Activated naive CD4-positive, alpha-beta T cell treated with anti-CD3 and anti-CD28 coated beads, Interleukin-2, amount 50 U/mL, for 16 hours (primary cell): ENCODE measurements around the gene VPS37C.

Source experiments
- DNase-seq: peaks from one replicate; pipeline ENCODE4 v3.0.0-alpha.2; 2020

The VPS37C gene

DNA sequence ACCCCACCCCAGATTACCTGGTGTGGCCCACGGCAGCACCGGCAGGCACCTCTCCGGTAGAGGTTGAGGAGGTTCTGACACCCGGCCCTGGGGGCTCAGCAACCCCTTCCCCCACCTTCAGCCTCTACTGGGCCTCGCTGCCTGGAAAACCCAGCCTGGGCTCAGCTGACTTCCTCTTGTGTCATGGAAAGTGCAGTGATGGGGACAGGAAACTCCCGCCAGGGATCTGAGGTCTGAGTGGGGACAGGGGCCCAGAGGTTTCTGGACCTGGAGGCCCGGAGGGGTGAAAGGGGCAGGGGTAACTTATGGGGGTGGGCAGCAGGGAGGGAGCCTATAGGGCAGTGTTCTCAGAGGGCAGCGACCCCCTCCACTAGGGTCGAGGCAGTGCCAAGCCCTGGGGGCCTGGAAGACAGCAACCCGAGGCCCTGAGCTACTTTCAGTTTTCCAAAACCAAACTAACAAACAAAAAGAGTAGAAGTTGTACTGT lies 68.9 kb downstream of the VPS37C start:
- peak; percentile 43 for DNase-seq

DNA sequence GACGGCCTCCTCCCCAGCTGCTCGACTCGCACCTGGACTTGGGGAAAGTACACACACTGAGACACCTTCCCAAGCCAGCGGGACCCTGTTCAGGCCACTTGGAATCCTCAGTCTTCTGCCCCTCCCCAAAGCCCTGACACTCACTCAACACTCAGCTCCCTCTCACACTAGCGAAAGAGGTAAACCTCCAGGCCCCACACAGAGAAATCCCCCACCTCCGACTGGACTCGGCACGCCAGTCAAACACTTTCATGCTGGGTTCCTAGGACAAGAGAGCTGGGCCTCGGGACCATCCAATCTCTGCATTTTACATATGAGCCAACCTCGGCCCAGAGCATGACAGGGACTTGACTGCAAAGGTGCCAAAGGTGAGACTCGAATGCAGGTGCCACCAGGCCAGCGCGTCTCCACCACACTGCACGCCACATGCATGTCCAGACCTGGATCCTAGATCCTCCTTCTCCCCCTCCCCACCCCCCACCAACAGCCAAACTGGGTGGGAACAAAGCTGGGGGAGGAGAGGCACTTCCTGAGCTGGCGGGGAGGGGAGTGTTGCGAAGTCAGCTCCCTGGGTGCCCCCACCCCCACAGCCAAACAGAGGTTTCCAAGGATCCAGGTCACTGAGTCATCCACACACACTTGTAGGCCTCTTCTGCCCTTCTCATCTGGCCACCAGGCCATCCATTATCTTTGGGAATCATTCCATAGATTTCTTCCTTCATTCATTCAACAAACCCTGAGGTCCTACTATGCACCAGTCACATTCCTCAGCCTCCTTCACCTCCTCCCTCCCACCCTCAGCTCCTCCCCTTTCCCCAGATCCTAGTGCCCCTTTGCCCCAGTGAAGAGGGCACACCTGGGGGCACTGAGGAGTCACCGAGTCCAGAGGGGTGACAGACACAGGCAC lies 69.6 kb downstream of the VPS37C start:
- peak; percentile 44 for DNase-seq

DNA sequence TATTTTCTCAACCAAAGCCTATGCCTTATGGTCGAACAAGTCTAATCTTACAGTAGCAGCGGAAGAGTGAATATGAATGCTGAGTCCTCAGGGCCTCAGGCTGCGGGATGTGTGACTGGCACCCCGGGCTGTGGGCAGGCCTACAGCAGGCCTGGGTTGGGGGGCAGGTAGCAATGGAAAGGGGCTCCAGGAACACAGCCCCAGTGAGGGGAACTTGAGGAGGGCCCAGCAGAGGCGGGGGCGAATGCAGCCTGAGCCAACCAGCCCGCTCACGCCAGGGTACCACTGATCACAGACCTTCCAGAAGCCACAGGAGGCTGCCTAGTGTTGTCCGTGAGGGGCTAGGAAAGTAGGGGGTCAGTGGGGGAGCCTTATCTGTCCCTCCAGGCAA lies 70.2 kb downstream of the VPS37C start:
- DNase-seq: no peak

DNA sequence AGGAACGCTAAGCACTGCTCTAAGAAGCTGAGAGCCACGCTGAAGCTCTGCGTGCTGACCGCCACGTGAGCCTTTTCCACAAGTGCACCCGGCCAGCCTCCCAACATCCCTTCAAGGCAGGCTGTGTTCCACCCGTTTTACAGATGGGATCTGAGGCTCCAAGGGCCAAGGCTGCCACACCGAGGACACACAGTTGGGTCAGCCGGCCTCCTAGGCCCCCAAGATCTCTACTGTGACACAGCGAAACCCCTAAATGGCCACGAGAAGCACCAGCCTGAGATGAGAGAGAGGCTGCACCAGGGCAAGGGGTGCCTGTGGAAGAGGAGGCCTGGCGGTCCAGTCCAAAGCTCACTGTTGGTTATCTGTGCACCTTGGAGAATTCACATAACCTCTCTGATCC lies 70.7 kb downstream of the VPS37C start:
- DNase-seq: no peak

DNA sequence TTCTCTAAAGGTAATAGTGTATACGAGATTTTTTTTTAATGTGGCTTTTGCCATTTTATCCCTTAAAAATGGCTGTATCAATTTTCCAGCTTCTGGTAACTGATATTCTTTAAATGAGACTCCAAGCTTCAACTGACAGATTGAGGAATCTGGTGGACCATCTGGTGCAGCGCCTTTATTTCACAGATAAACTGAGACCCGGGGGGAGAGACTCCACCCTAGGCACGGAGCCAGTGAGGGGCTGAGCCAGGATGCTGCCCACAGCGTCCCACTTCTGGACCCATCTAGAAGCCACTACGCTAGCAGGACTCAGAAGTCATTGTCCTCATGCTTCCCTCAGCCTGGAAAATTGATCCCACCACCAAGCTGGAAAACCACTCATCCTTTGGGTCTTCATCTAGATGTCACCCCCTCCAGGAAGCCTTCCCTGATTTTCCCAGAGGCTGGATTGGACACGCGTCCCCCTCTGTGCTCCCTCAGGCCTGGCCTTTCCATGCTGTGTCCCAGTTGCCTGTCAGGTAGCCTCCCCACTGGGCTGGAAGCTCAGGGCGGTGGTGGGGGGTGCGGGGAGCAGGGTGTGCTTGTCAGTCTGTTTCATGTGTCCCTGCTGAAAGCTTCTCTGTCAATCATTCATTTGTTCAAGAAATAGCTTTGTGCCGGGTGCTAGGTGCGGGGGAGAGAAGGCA lies 71.3 kb downstream of the VPS37C start:
- no peak for DNase-seq

DNA sequence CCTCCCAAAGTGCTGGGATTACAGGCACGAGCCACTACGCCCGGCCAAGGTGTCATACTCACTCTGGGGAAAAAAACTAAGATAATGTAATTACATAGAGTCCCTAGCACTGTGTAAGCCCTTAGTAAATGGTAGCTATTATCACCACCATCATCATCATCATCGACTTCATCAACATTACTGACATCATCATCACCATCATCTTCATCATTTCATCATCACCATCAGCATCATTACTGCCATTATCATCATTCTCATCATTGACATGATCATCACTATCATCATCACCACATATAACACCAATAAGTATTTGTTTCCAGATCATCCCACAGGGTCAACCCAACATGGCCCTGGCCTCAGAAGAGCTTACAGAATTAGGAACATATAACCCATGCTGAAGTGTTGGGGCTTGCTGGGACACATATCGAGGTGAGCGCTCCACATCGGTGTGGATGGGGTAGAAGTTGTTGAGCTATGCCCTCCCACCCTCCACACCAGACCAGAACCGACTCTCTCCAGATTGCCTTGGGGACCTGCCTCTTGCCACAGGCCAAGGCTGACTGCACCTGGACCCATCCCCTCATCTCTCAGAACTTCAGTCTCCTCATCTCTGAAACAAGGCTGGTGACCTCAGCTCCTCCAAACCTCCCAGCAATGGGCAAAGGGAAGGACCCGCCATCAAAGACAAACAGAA lies 73.7 kb downstream of the VPS37C start:
- no peak for DNase-seq

DNA sequence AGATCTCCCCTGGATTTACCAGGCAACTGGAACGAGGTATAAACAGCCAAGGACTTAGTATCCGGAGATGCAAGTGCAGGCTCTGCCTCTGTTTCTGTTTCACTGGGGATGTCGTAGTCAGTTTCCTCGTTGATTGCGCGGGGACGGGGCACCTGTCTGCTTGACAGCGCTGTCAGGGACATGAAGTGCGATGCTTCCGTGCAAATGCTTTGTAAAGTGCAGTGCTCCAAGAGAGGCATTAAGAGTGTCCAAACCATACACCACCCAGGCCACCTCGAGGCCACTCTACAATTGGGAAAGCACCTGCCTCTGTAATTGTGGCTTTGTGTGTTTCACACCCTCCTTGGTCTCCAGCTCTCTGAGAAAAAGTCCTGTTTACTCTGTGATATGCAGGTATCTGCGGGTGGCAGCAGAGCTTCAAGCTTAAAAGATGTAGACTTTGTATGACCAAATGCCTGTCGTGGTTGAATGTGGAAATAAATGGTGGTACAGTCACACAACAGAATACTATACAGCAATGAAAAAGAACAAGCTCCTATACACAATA lies 77.6 kb downstream of the VPS37C start:
- peak; percentile 64 for DNase-seq

DNA sequence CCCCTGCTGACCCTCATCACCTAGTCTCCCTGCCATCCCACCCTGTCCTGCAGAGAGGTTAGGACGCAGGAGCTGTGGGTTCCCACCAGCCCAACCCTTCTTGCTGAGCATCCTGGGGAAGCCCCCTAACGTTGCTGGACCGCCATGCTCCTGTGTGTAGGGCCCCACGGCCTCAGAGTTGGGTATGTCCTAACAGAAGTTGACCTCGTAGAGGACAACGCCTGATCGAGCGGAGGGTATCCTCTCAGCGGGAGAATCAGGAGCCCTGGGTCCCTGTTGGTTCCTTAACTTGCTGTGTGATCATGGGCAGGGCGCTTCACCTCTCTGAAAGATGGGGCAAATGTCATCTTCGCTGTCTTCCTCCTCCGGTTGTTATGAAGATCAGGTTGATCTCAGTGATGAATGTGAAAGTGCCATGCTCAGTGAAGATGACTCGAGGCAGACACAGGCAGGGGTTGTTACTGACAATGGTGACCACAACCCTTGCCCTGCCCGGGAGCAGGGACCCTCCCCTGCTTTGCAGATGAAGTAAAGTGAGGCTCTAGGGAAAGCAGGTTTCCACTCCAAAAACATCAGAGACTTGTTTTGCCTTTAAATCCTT lies 78.2 kb downstream of the VPS37C start:
- DNase-seq: peak; percentile 45

DNA sequence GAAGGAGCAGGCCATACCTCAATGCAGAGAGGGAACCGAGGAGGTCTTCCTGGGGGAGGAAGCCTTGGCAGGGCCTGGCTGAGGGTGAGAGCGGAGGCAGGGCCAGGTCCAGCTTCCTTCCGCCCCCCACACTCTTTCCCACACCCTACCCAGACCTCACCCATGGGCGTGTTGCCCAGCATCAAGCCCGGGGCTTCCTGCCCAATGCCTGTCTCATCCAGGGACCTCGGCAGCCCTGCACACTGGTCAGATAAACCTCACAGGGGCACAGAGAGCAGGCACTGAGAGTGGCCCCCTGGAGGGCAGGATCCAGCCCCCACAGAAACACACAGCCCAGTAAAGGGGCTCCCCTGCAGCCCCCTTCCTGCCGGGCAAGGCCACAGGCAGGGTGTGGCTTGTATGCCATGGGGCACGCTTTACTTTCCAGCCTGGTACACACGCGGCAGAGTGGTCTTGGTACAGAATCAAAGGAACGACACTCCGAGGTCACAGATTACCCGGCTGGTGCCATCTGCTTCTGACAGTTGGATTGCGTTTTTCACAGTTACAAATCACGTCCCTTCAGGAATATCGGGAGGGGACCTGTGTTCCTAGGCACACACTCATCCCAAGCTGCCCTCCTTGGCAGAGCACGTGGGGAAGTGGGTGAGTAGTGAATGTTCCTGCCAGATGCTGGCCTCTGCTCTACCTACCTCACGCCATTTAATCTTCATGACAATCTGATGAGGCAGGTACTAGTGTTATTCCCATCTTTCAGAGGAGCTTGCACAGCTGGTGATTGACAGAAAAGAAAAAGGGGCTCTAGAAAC lies 79.0 kb downstream of the VPS37C start:
- DNase-seq: no peak

DNA sequence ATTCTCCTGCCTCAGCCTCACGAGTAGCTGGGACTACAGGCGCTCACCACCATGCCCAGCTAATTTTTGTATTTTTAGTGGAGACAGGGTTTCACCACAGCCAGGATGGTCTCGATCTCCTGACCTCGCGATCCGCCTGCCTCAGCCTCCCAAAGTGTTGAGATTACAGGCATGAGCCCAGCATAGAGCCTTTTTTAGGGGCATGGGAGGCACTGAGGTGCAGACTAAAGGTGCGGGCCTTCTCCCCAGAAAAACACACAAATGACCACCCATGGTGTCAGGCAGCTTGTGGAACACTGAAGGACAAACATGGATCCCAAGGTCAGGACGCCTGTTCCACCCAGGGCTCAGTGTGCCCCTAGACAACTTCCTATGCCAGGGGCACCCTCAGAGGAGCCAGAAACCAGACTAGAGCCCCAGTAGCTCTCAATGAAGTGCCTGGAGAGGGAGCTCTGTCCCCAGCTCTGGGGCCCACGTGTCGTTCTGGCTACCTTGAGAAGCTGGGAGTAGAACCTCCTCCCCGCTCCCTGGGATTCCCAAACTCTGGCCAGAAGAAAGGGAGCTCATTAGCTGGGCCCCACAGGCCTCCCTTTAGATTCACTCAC lies 80.1 kb downstream of the VPS37C start:
- DNase-seq: no peak

DNA sequence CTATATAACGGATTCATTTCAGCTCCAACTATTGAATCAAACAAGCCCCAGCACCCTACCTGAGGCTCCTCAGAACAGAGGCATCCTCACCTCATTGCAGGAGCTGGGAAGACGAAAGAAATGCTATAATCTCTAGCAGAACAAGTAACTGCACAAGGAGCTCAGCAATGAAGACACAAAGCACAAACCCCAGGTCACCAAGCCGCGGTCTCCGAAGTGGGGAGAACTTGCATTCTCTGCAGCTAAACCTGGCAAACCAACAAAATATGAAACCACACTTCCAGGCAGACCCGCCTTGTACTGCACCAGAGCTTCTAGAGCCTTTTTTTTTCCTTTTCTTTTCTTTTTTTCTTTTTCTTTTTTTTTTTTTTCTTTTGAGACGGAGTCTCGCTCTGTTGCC lies 80.7 kb downstream of the VPS37C start:
- DNase-seq: no peak
